T-helper 1 cell treated with Interleukin-12 subunit alpha and Interleukin-12 subunit beta and Interleukin-4 antibody, amounts not matched to agents 30 ng/mL and 1 ng/mL, for 36 hours (primary cell): ENCODE measurements around the gene GALNT10. TPM values are rescaled to one million over a fixed set of nuclear protein-coding genes. Genes with fewer than 3 reads are reported as not detected.

Source experiments
- intact Hi-C: fragments of 100-400 bp; cut with micrococcal nuclease; formaldehyde crosslinking; loops from one replicate; pipeline ENCODE4 v1.15.1; 2024
- total RNA-seq: library from RNA; stranded (reverse); gene quantifications from 2 replicates; pipeline ENCODE4 v1.2.3, GENCODE V29; 2022

The GALNT10 gene
- total RNA-seq, 1 donor from 2014 or later, result 78.2 TPM

GRCh38 chr5:154371687-154372086 lies 181.2 kb downstream of the GALNT10 start:
- intact Hi-C loops, result no loop called here

GRCh38 chr5:154372661-154373060 lies 182.1 kb downstream of the GALNT10 start:
- intact Hi-C loops, result no loop called here

GRCh38 chr5:154373326-154373725 lies 182.8 kb downstream of the GALNT10 start:
- intact Hi-C loops, result no loop called here

- intact Hi-C loops, result no loop called here
Observed at GRCh38 chr5:154373729-154374179, 183.2 kb downstream of the GALNT10 start.

- intact Hi-C loops, result no loop called here
Observed at GRCh38 chr5:154374264-154374663, 183.7 kb downstream of the GALNT10 start.

GRCh38 chr5:154375329-154376008 lies 184.9 kb downstream of the GALNT10 start:
- intact Hi-C loops, result no loop called here

- intact Hi-C loops, result no loop called here
Observed at GRCh38 chr5:154376481-154376880, 185.9 kb downstream of the GALNT10 start.

- intact Hi-C loops, result no loop called here
Observed at GRCh38 chr5:154377754-154378533, 187.4 kb downstream of the GALNT10 start.

- intact Hi-C loops, result no loop called here
Observed at GRCh38 chr5:154380263-154380662, 189.7 kb downstream of the GALNT10 start.

GRCh38 chr5:154384480-154385235 lies 194.1 kb downstream of the GALNT10 start:
- intact Hi-C loops, result no loop called here

- intact Hi-C loops, result no loop called here
Observed at GRCh38 chr5:154385236-154385512, 194.6 kb downstream of the GALNT10 start.

- intact Hi-C loops, result no loop called here
Observed at GRCh38 chr5:154386952-154387629, 196.6 kb downstream of the GALNT10 start.

GRCh38 chr5:154388842-154389241 lies 198.3 kb downstream of the GALNT10 start:
- intact Hi-C loops, result no loop called here

- intact Hi-C loops, result no loop called here
Observed at GRCh38 chr5:154390096-154390495, 199.6 kb downstream of the GALNT10 start.

GRCh38 chr5:154390746-154391359 lies 200.3 kb downstream of the GALNT10 start:
- intact Hi-C loops, result no loop called here

- intact Hi-C loops, result no loop called here
Observed at GRCh38 chr5:154391788-154392187, 201.3 kb downstream of the GALNT10 start.

GRCh38 chr5:154393850-154394249 lies 203.3 kb downstream of the GALNT10 start:
- intact Hi-C loops, result no loop called here

- intact Hi-C loops, result no loop called here
Observed at GRCh38 chr5:154394307-154394706, 203.8 kb downstream of the GALNT10 start.

GRCh38 chr5:154395407-154396106 lies 205.0 kb downstream of the GALNT10 start:
- intact Hi-C loops, result no loop called here

- intact Hi-C loops, result no loop called here
Observed at GRCh38 chr5:154396128-154396527, 205.6 kb downstream of the GALNT10 start.
